A549 (cell line): Measurements from ENCODE around the gene SLC36A3. TPM values are rescaled to one million over a fixed set of nuclear protein-coding genes. Genes with fewer than 3 reads are reported as not detected.
A peak's percentile ranks its signal among the peaks of the same experiment; 100 is the strongest.

Source experiments
- ATAC-seq, 2 experiments: fragments of 200-7000 bp in 1 of 2; fragments of >200 bp in 1 of 2; cut with Nextera tagmentation in 1 of 2; cut with Tn5 transposase in 1 of 2; 3 replicates each; pipeline versions ENCODE4 v1.8.0 to v1.9.1; 2018 to 2020; ENCODE audit warnings: mild to moderate bottlenecking in 1 of 2, moderate library complexity in 1 of 2
- CTCF ChIA-PET: fragments of 300-600 bp; sonication (Branson Sonifier 250); formaldehyde crosslinking; extraction: SDS; loops from one replicate; lab custom pipeline; 2021; ENCODE audit warnings: antibody characterized with exemption, inconsistent platforms; lab: Yijun Ruan, JAX
- POLR2A ChIA-PET: fragments of 350-600 bp; formaldehyde crosslinking; extraction: SDS; loops from one replicate; lab custom pipeline; 2021; ENCODE audit warnings: antibody characterized with exemption, inconsistent platforms; lab: Yijun Ruan, JAX
- DNase-seq, 2 experiments: peaks; one replicate each; pipeline versions ENCODE4 v3.0.0 to v3.0.0-alpha.2; 2011 to 2016; ENCODE audit warnings: low read depth in 1 of 2, low spot score in 1 of 2
- FAIRE-seq: peaks from 2 replicates; lab custom pipeline; 2011; peaks lifted over from hg19 to GRCh38; lab: Jason Lieb, UNC
- H3K27ac ChIP-seq, 2 experiments: fragments of >200 bp; sonication (Bioruptor Twin); formaldehyde crosslinking; 3 replicates each; pipeline ENCODE4 v1.5.1; 2016 to 2017
- H3K4me1 ChIP-seq: fragments of >200 bp; sonication (Bioruptor Twin); formaldehyde crosslinking; 3 replicates; pipeline ENCODE4 v1.6.1; 2016
- H3K4me2 ChIP-seq: fragments of >200 bp; sonication (Bioruptor Twin); formaldehyde crosslinking; 3 replicates; pipeline ENCODE4 v1.6.1; 2016
- H3K4me3 ChIP-seq: fragments of >200 bp; sonication (Bioruptor Twin); formaldehyde crosslinking; 3 replicates; pipeline ENCODE4 v1.5.1; 2016
- H3K9me3 ChIP-seq: fragments of >200 bp; sonication (Bioruptor Twin); formaldehyde crosslinking; 3 replicates; pipeline ENCODE4 v1.6.1; 2016
- CBX8 ChIP-seq: fragments of 200-600 bp; sonication (generic); IDR thresholded peaks from 2 replicates; pipeline ENCODE4 v1.6.1; 2016
- CHD2 ChIP-seq: fragments of 150-350 bp; IDR thresholded peaks from 2 replicates; pipeline ENCODE4 v1.6.1; 2014; ENCODE audit warnings: low read length; ENCODE audit not compliant: partially characterized antibody
- CHD4 ChIP-seq: fragments of 200-600 bp; sonication (generic); IDR thresholded peaks from 2 replicates; pipeline ENCODE4 v1.6.1; 2016; ENCODE audit warnings: antibody characterized with exemption, mild to moderate bottlenecking, borderline replicate concordance
- EHF ChIP-seq: fragments of 250-450 bp; sonication (Bioruptor Pico); IDR thresholded peaks from 2 replicates; pipeline ENCODE4 v1.5.0; 2020; ENCODE audit warnings: mild to moderate bottlenecking
- EP300 ChIP-seq, 2 experiments: fragments of >200 bp; sonication (Bioruptor Twin); formaldehyde crosslinking; IDR thresholded peaks; 2 replicates in 1 of 2; 3 replicates in 1 of 2; pipeline ENCODE4 v1.6.1; 2016 to 2017
- FOXS1 ChIP-seq: fragments of 250-450 bp; sonication (Bioruptor Pico); IDR thresholded peaks from 2 replicates; pipeline ENCODE4 v1.5.0; 2020; ENCODE audit warnings: mild to moderate bottlenecking, moderate library complexity
- HOXA7 ChIP-seq: fragments of 250-450 bp; sonication (Bioruptor Pico); IDR thresholded peaks from 2 replicates; pipeline ENCODE4 v1.5.0; 2020; ENCODE audit warnings: mild to moderate bottlenecking, moderate library complexity
- HOXB13 ChIP-seq: fragments of 250-450 bp; sonication (Bioruptor Pico); IDR thresholded peaks from 2 replicates; pipeline ENCODE4 v1.5.0; 2020; ENCODE audit warnings: low read depth, mild to moderate bottlenecking, moderate library complexity
- JUNB ChIP-seq: fragments of >200 bp; sonication (Bioruptor Twin); formaldehyde crosslinking; IDR thresholded peaks from 2 replicates; pipeline ENCODE4 v1.6.1; 2016
- KDM1A ChIP-seq: fragments of 200-600 bp; sonication (generic); IDR thresholded peaks from 2 replicates; pipeline ENCODE4 v1.6.1; 2016; ENCODE audit warnings: low read depth, mild to moderate bottlenecking
- MAFK ChIP-seq: fragments of 450-650 bp; IDR thresholded peaks from 2 replicates; pipeline ENCODE4 v1.6.1; 2014; ENCODE audit not compliant: partially characterized antibody
- RAD21 ChIP-seq, 2 experiments: fragments of >200 bp in 1 of 2; sonication (Bioruptor Twin) in 1 of 2; formaldehyde crosslinking in 1 of 2; IDR thresholded peaks in 1 of 2; conservative IDR thresholded peaks in 1 of 2; 2 replicates in 1 of 2; 3 replicates in 1 of 2; pipeline ENCODE4 v1.6.1; 2012 to 2018; ENCODE audit warnings: inconsistent platforms in 1 of 2
- RFX5 ChIP-seq: fragments of 450-650 bp; IDR thresholded peaks from 2 replicates; pipeline ENCODE4 v1.7.1; 2014; ENCODE audit warnings: antibody characterized with exemption, mild to moderate bottlenecking, moderate library complexity
- RNF2 ChIP-seq: fragments of 200-600 bp; sonication (generic); IDR thresholded peaks from 2 replicates; pipeline ENCODE4 v1.6.1; 2016; ENCODE audit warnings: low read depth, mild to moderate bottlenecking, antibody characterized with exemption, moderate library complexity, borderline replicate concordance
- SMC3 ChIP-seq: fragments of >200 bp; sonication (Bioruptor Twin); formaldehyde crosslinking; IDR thresholded peaks from 3 replicates; pipeline ENCODE4 v1.6.1; 2018; ENCODE audit warnings: inconsistent platforms
- SREBF2 ChIP-seq: fragments of 450-650 bp; IDR thresholded peaks from 2 replicates; pipeline ENCODE4 v1.6.1; 2014; ENCODE audit warnings: mild to moderate bottlenecking, moderate library complexity
- TP53 ChIP-seq: fragments of 250-450 bp; sonication (Bioruptor Pico); IDR thresholded peaks from 2 replicates; pipeline ENCODE4 v1.5.0; 2021; ENCODE audit warnings: mild to moderate bottlenecking, moderate library complexity
- ZFP36 ChIP-seq: fragments of 450-650 bp; IDR thresholded peaks from 2 replicates; pipeline ENCODE4 v1.6.1; 2014; ENCODE audit warnings: borderline replicate concordance; ENCODE audit not compliant: partially characterized antibody
- WGBS: methylation state at CpG from one replicate; pipeline ENCODE4 v1.1.6; 2017; ENCODE audit errors: missing lambda C conversion rate; 5-methylcytosine and 5-hydroxymethylcytosine counted together
- polyA plus RNA-seq, 4 experiments: library from polyadenylated mRNA; depleted of rRNA in 3 of 4; stranded (reverse); fragments of >200 nt; fragmentation: RNase III in 1 of 4; extraction: RNeasy Plus Mini Kit Qiagen cat#74134 plus additional on column Dnase treatment in 1 of 4; gene quantifications; 2 replicates in 3 of 4; 3 replicates in 1 of 4; pipeline ENCODE4 v1.2.3, GENCODE V29; 2011 to 2017
- TF ChIP-seq, protein P1 (sequence below): fragments of 150-350 bp; IDR thresholded peaks from 2 replicates; pipeline ENCODE4 v1.6.1; 2014; ENCODE audit warnings: low read depth, mild to moderate bottlenecking, low read length
- TF ChIP-seq, protein P2 (sequence below): fragments of 250-450 bp; sonication (Bioruptor Pico); IDR thresholded peaks from 2 replicates; pipeline ENCODE4 v1.5.0; 2020; ENCODE audit warnings: low read depth, mild to moderate bottlenecking, moderate library complexity
- TF ChIP-seq, protein P3 (sequence below): fragments of 250-450 bp; sonication (Bioruptor Pico); IDR thresholded peaks from 2 replicates; pipeline ENCODE4 v1.5.0; 2021; ENCODE audit warnings: mild to moderate bottlenecking, moderate library complexity, borderline replicate concordance
- TF ChIP-seq, protein P4 (sequence below): fragments of >200 bp; sonication (Bioruptor Twin); formaldehyde crosslinking; IDR thresholded peaks from 3 replicates; pipeline ENCODE4 v1.6.1; 2016

Gene SLC36A3
- polyA plus RNA-seq, 2 of the 4 experiments (the other 2 are of a cell fraction), result not detected

DNA sequence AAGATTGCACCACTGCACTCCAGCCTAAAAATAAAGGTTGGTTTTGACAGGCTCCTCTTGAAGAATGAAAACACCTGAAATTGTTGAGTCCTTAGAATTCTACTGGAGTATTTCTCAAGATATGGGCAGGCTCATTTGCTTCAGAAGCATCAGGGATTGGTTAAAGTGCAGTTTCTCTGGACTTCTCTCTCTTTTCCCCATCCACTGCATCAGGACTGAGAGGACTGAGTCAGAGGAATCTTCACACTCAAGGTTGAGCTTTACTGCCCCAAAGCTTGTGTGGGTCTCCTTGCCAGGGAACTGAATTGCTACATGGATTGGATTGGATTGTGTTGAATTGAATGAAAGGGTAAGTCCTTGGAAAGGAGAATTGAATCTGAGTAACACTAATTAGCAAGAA, 72.2 kb downstream of the SLC36A3 start:
- no peak for ATAC-seq
- 0 out of 3 replicates have a peak, but pooled peaks cover 3% of the 10 kb centered on the region for H3K4me1 ChIP-seq
- no peak overlapping the region for H3K4me3 ChIP-seq
- no peak overlapping the region for H3K27ac ChIP-seq
- POLR2A ChIA-PET, result no interaction called here
- no peak for DNase-seq
- TF ChIP-seq FOXS1 (CRISPR knock-in tag) (no peak), EP300 (IDR thresholded peaks at IDR 0.05) (no peak)
- CTCF ChIA-PET, result interaction anchor here (0.7 to 4.9 kb wide), 4 partner anchors 9 to 180 kb away, joined by 3 to 24 read pairs (median 3); no protein-coding TSS in a partner anchor
- no peak overlapping the region for H3K4me2 ChIP-seq
- FAIRE-seq, result no peak
- H3K9me3 ChIP-seq, result no peaks in the 10 kb centered on the region

DNA sequence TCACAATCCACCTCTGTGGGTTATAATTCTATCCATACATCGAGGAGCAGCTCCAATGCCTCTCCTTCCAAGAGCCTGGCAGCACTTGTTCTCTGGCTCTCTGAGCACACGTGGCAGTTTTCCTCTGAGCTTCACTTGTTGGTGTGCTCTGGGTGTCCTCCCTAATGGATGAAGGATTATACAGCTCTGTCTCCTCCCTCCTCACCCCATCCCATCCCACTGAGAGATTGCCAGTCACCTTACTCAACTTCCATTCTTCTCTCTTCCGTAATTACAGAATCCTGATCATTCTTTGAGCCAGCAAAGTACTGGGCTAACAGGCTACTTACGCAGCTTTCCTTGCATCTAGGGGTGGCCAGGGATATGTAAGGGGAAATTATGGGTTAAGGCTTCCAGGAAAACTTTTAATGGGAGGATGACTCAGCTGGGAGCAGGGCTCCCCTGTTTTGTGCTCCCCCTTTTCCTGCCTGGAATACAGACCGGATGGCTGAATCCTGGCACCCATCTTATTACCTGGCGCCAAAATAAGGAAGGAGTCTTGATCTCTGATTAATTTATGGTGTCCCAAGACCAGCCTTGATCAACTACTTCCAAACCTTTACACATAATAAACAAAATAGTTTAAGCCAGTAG, 73.4 kb downstream of the SLC36A3 start:
- POLR2A ChIA-PET, result no interaction called here

DNA sequence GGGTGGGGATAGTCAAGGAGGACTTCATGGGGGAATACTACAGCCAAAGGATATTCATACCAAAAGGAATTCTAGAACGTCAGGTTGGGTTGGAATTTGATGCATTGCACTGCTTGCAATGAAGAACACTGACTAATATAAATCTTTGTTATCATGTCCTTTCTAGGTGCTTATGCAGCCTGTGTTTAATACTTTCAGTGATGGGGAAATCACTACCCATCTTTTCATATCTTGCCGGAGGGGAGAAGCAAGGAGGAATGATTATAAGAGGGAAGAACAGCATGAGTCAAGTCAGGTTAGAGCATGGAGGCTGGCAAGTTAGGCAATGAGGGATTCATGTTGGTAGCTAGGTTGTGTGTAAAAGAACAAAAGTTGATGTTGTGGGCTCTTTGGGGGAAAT, 74.6 kb downstream of the SLC36A3 start:
- Histone ChIP-seq H3K4me2 (no peak overlapping the region), H3K27ac (no peak overlapping the region), H3K9me3 (no peaks in the 10 kb centered on the region), H3K4me3 (no peak overlapping the region), H3K4me1 (no peaks in the 10 kb centered on the region)
- ChIA-PET CTCF (interaction anchor here (0.9 to 4.9 kb wide), 5 partner anchors 8 to 114 kb away, joined by 3 to 24 read pairs (median 4); no protein-coding TSS in a partner anchor), POLR2A (no interaction called here)
- TF ChIP-seq, protein P1, sequence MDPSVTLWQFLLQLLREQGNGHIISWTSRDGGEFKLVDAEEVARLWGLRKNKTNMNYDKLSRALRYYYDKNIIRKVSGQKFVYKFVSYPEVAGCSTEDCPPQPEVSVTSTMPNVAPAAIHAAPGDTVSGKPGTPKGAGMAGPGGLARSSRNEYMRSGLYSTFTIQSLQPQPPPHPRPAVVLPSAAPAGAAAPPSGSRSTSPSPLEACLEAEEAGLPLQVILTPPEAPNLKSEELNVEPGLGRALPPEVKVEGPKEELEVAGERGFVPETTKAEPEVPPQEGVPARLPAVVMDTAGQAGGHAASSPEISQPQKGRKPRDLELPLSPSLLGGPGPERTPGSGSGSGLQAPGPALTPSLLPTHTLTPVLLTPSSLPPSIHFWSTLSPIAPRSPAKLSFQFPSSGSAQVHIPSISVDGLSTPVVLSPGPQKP, result no peak
- TF ChIP-seq CHD4 (no peak), RAD21 (conservative IDR thresholded peaks at IDR 0.05 in 1 of 2, IDR thresholded peaks at IDR 0.05 in 1 of 2) (no peak), EHF (CRISPR knock-in tag) (no peak), SMC3 (no peak), KDM1A (no peak), ZFP36 (no peak), MAFK (no peak)
- ATAC-seq, result no peak
- no peak for FAIRE-seq
- DNase-seq, result no peak
- 36% methylated on average over 2 of the region's 2 CpGs for WGBS

More for the DNA sequence above, 73.4 kb downstream of the SLC36A3 start:
- no peaks in the 10 kb centered on the region for H3K9me3 ChIP-seq
- H3K4me2 ChIP-seq, result no peak overlapping the region
- H3K4me3 ChIP-seq, result no peak overlapping the region
- DNase-seq (no peak), ATAC-seq (peak in 1 of 2 experiments; percentile 26; a peak in 1 of 6 replicates), FAIRE-seq (no peak)
- TF ChIP-seq HOXA7 (CRISPR knock-in tag) (no peak), SREBF2 (no peak), RNF2 (no peak), TP53 (CRISPR knock-in tag) (no peak), RAD21 (conservative IDR thresholded peaks at IDR 0.05 in 1 of 2, IDR thresholded peaks at IDR 0.05 in 1 of 2) (no peak), CBX8 (no peak), EHF (CRISPR knock-in tag) (no peak), MAFK (no peak), JUNB (no peak), CHD2 (no peak), RFX5 (no peak), HOXB13 (CRISPR knock-in tag) (no peak)
- TF ChIP-seq, protein P2, sequence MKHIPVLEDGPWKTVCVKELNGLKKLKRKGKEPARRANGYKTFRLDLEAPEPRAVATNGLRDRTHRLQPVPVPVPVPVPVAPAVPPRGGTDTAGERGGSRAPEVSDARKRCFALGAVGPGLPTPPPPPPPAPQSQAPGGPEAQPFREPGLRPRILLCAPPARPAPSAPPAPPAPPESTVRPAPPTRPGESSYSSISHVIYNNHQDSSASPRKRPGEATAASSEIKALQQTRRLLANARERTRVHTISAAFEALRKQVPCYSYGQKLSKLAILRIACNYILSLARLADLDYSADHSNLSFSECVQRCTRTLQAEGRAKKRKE, result no peak
- TF ChIP-seq, protein P1, result no peak
- TF ChIP-seq, protein P3, sequence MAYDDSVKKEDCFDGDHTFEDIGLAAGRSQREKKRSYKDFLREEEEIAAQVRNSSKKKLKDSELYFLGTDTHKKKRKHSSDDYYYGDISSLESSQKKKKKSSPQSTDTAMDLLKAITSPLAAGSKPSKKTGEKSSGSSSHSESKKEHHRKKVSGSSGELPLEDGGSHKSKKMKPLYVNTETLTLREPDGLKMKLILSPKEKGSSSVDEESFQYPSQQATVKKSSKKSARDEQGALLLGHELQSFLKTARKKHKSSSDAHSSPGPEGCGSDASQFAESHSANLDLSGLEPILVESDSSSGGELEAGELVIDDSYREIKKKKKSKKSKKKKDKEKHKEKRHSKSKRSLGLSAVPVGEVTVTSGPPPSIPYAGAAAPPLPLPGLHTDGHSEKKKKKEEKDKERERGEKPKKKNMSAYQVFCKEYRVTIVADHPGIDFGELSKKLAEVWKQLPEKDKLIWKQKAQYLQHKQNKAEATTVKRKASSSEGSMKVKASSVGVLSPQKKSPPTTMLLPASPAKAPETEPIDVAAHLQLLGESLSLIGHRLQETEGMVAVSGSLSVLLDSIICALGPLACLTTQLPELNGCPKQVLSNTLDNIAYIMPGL, result no peak
- TF ChIP-seq, protein P4, sequence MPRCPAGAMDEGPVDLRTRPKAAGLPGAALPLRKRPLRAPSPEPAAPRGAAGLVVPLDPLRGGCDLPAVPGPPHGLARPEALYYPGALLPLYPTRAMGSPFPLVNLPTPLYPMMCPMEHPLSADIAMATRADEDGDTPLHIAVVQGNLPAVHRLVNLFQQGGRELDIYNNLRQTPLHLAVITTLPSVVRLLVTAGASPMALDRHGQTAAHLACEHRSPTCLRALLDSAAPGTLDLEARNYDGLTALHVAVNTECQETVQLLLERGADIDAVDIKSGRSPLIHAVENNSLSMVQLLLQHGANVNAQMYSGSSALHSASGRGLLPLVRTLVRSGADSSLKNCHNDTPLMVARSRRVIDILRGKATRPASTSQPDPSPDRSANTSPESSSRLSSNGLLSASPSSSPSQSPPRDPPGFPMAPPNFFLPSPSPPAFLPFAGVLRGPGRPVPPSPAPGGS, result no peak
- CTCF ChIA-PET, result interaction anchor here (0.5 to 4.9 kb wide), 6 partner anchors 10 to 115 kb away, joined by 3 to 24 read pairs (median 3); no protein-coding TSS in a partner anchor
- 0 out of 3 replicates have a peak, but pooled peaks cover 3% of the 10 kb centered on the region for H3K4me1 ChIP-seq
- H3K27ac ChIP-seq, result no peak overlapping the region
- 52% methylated on average over 6 of the region's 6 CpGs for WGBS
